Midbrain (tissue), 1 donor: ENCODE data around the gene EPYC.
"Not testable (repeated sequence)": the region's sequence is repeated elsewhere in the genome, so short reads cannot be mapped to it uniquely, and the experiment has no call there.

Experiments used
- DNase-seq: peaks from one replicate; lab custom pipeline; 2025; lab: John Stamatoyannopoulos, UW

The EPYC gene

DNA sequence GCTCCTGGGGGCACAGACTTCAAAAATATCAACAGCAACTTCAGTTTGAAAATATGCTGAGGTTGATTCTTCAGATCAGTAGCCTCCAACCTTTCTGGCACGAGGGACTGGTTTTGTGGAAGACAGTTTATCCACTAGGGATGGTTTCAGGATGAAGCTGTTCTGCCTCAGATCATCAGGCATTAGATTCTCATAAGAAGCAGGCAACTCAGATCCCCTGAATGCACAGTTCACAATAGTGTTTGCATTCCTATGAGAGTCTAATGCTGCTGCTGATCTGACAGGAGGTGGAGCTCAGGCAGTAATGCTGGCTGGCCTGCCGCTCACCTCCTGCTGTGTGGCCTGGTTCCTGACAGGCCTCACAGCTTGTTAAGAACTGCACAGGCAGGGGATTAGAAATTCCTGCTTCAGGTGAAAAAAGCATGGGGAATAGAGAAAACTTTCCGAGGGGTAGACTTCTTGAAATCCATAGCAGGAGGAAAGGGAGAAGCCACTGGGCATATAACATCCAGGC is 12.8 kb downstream of the EPYC start:
- no peak for DNase-seq

DNA sequence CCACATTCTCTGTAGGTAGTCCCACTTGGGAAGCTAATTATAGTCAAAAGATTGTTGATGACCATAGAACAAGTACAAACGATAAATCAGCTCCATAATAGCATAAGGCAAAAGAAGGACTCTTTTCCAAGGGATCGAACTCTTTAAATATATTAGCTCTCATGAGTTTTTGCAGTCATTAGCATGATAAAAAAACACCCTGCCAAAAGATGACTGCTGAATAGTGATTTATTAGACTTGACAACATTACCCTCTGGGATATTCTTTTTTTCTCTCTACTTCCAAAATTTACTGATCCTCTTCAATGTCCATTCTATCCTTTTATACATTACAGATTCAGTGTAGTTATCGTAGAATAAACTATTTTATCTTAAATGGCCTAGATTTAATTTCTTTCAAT is 14.2 kb downstream of the EPYC start:
- no peak for DNase-seq

DNA sequence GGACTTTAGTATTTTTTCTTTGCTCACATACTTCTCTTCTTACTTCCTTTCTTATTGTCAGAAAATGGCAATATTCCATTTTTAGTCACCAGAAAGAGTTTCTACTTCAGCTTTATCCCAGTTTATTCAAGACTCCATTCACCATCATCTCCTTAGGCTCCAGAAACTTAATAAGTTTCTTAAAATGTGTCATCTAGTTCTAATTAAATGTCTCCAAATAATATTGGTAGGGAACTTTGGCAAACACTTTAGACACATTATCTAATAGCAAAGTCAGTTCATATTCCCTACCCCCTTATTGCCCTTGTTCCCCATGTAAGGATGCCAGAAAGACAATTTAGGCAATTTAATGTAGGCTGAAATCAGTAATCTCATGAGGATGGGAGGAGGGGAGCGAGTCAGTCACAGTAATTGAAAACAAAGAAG is 15.1 kb downstream of the EPYC start:
- no peak for DNase-seq

DNA sequence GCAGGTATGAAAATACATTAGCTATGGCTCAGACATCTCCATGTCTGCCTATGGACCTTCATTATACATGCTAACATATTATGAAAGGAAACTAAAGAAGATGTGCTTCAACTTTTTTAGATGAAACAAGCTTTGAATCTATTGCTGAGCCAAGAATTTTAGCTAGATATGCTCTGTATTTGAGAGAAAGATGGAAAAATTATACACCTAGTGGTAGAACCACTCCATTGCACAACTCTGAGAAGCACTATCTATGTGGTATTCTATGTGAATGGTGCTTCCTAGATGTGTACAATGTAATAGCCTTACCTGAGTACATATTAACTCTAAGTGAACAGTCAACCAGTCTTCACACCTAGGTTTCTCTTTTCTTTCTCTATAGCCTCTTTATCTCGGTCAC is 17.3 kb downstream of the EPYC start:
- DNase-seq, result no peak

DNA sequence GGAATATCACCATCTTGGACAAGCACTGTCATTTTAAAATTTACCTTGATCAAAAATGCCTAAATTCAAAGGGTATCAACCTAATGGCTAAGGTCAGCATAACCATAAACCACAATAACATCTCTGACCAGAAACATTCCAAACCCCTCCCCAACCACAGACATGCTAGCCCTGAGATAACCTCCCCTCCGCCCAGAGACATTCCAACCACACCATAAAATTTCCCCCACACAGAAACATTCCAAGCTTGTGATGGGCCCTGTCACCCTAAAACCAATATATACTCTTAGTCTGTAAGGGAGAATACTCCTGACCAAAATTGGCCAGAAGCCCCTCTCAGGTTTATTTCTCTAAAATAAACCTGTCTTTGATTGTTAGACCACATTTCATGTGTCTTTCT is 17.7 kb downstream of the EPYC start:
- no peak for DNase-seq

DNA sequence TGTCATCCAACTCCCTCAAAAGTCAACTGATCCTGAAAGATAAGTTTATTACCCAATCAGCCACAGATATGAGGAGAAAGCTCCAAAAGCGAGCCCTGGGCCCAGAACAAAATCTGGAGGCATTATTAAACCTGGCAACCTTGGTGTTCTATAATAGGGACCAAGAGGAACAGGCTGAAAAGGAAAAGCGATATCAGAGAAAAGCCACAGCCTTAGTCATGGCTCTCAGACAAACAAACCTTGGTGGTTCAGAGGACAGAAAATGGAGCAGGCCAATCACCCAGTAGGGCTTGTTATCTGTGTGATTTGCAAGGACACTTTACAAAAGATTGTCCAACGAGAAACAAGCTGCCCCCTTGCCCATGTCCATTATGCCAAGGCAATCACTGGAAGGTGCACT is 19.4 kb downstream of the EPYC start:
- not testable (repeated sequence) for DNase-seq

DNA sequence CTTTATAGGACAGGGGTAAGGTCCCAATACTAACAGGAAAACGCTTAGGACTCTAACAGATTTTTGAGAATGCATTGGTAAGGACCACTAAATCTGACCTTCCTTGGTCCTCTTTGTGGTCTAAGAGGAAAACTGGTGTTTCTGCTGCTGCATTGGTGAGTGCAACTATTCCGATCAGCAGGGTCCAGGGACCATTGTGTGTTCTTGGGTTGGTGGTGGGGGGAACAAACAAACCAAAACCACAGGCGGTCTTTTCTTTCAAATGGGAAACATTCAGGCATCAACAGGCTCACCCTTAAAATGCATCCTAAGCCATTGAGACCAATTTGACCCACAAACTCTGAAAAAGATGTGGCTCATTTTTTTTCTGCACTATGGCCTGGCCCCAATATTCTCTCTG is 20.7 kb downstream of the EPYC start:
- DNase-seq, result no peak

DNA sequence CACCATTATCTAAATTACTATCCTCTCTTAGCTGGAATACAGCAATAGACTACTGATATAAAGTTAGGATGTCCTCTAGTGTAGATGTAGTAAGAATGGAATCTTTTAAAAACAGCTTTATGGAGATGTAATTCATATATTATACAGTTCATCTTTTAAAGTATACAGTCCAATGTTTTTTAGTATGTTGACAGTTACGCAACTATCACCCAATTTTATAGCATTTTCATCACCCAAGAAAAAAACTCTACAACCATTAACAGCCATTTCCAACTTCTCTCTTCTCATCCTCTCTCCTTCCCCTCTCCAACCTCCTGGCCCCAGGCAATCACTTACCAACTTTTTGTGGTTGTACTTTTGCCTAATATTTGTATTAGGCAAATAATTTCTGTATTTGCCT is 22.6 kb downstream of the EPYC start:
- no peak for DNase-seq

DNA sequence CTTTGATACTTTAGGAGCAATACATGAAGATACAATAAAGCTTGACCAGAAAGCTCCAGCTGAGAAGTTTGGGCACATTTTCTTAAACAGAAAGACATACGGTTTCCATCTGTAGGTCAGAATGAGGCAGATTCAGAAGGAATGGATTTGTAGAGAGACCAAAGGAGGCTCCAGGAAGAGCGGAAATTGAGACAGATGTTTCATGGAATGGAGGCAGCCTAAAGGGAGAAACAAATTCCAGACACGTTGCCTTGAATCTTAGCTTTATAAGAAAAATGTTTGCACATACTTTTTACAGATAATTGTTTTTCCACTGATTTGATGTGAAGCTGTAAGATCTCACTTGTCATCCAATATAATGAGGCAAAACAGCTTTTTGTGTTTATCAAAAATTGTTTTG is 24.8 kb downstream of the EPYC start:
- DNase-seq, result no peak

DNA sequence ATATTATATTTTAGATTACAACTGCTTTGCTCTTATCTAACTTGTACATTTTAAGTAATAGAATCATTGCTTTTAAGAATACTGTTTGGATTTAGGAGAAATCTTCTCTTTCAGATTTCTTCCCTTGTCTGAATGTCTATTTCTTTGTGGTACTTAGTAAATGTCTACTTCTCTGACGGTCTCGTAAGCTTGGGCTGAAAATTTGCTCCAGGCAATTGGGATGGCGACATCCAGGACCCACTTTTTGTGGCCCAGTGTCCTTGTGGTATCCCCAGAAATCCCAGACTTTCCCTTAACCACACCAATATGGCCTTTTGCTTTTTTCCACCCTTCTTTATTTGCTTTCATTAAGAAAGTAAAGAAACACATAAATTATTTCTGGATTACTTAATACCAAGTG is 25.8 kb downstream of the EPYC start:
- no peak for DNase-seq

DNA sequence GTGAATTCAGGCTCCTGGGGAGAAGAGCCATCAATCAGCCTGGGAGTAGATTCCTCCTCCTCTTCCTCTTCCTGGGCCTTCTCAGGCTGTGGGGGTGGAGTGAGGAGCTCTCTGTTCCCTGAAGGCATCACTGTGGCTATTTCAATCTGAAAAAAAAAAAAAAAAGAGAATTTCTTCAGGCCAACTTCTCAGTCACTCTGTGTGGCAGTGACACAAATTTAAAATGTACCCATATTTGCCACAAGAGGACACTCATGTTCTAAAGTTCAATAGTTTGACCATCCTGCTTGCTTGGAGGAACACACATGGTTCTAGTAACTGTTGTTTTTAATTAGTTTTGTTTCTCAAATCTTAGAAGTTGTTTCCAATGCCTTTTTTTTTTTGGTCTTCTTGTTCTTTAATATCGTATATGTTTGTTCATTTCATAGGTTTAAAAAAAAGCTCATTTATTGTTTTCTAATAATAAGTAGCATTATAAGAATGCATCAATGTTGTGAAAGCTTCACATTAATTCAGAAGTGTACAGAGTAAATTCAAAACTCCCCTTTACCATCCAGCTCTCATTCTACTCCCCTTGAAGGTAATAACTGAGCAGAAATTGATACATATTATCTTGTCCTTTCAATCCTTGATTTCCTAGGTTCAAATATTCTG is 26.5 kb downstream of the EPYC start:
- DNase-seq, result peak; percentile 44

DNA sequence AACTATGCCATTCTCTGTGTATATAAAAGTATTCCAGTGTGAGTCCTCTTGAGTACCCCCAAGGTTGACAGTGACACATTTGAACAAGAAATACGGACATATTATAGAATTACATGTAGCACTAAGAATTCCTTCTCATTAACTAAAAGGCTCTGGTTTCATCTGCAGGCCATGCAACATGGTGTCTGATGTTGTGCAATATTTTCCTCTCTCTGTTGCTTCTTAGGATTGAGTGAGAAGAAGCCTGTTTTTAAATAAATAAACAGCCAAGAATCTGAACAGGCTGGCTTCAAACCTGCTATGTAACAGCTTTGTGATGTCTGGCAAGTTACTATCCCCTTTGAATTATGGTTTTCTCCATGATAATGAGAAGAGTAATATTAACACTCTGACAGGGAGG is 27.5 kb downstream of the EPYC start:
- DNase-seq, result no peak

DNA sequence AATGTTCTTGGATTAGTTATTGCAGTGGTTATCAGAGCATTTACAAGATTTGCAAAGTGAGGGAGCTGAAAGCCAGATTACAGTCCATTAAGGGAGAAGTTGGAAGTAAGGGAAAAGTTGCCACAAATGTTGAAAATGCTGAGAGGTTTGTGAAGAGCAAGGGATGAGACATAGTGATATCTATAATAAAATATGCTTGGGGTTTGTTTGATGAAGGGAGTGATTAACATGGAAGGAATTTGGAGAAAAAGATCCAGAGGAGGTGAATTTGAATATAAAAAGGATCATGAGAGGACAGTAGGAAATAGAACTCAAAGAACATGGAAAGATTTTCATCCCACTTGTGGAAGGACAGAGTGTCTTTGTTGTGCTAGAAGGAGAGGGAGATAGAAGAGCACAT is 30.5 kb downstream of the EPYC start:
- DNase-seq, result no peak

DNA sequence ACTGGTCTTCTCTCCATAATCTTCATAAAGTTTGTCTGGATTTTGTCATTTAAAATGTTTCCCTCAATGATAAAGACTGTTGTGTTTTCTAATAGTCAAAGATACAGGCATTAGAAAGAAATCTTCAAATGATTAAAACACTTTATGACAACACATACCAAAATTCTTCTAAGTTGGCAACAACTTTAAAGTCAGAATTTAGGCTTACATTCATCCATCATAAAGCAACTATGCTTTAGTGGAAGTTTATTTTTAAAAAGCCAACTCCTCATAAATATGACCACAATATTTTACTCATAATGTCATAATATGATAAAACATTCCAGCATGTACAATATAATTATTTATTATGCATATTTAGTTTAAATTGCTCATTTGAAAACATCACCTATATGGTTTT is 32.5 kb downstream of the EPYC start:
- DNase-seq, result no peak

DNA sequence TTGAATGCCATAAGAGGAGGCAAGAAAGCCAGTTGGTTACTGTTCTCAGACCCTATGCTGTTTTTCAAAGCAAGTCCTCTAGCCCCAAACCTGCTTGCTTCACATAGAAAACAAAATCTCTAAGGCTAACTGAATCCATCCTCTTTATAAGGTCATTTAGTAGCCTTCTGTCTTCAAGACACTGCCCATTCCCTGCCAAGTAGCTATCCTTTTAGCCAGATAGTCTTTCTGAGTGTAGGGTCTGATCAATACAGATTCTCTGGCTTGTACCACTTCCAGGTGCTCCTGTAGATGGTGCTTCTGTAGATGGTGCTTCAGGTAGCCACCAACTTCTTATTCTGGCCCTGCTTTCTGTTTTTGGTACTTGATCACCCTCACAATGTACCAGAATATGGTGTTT is 33.9 kb downstream of the EPYC start:
- no peak for DNase-seq

DNA sequence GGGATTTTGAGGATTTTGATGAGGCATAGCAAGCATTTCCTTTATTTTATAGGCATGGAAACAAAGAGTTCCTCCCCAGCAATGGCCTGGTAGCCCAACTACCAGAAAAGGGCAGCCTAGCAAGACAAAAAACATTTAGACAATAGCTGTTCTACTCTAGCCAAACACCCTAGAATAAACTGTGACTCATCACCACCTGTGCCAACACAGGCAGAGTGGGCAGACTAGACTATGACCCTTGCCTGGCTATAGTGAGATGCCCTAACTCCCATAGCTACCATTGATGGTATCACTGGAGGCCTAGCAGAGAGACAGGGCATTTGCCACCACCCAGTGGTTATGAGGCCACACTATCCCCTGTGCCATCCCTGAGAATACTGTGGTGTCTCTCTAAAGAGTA is 34.3 kb downstream of the EPYC start:
- no peak for DNase-seq

DNA sequence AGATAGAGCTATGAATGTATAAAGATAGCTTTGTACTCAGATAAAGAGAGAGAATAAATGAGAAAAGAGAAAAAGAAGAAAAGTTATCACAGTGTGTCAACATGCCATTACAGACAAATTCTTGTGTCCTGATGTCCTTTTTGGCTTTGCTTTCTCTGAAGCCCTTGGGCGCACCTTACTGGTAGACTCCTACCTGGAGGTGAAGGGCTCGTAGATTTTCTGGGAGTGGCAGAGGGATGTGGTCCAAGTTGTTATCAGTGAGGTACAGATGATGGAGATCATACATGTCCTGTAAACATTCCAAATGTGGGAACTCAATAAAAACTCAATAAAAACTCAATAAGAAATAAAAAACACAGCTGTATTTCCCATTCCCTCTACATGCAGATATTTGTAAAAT is 34.9 kb downstream of the EPYC start:
- DNase-seq, result no peak

DNA sequence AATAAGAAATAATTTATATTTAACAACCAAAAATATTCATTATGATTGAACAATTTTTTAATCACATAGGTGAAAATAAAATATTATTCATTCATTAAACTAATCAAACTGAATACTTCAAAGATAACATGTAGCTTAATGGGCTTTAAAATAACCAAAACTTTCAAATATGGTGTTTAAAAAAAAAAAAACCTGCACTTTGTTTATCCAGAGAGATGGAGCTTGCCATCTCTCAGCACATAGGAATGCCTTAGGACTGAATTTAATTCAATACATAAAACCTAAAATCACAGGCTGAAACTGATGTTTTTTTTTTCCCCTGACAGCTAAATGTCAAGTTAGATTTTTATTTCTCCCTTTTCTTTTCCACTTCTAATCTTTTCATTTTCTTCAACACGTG is 35.4 kb downstream of the EPYC start:
- no peak for DNase-seq

DNA sequence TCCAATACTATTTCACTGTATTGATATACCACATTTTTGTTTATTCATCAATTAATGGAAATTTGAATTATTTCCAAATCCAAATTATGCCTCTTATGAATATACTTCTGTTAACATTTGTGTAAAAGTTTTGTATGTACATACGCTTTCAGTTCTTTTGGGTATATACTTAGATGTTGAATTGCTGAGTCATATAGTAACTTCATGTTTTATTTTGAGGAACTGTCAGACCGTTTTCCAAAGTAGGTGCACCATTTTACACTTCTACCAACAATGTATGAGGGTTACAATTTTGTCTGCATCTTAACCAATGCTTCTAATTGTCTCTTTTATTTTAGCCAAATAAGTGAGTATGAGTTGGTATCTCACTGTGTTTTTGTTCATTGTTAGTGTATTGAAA is 39.6 kb downstream of the EPYC start:
- DNase-seq, result no peak

DNA sequence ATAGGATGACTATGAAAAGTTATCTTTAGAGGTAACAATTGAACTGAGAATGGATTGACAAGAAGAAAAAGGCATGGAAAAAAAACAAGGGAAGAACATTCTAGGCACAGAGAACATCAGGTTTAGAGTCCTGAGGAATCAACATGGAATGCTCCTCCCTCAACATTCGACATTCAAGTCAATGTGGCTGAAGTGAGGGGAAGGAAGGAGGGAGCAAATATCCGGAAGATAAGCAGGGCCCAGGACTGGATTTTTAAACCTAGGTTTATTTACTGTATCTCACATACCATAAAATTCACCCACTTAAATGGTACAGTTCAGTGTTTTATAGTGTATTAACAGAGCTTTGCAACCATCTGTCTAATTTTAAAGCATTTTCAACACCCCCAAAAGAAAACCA is 40.2 kb downstream of the EPYC start:
- DNase-seq, result no peak

DNA sequence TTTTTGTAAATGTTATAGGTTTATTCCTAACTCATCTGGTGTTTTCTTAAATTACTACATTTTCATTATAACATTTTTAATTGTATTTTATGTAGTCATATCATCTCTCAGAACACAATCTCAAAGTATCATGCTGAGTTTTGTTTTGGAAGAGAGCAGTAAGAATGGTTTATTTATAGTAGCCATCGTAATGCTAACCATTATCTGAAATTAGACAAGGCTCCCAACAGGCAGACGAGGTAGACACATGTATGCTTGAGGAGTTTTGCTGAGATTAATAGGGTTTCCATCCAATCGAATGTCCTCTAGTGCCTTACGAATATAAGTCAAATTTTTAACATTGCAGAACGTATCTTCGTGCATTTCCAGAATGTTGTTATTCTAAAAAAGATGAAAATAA is 40.8 kb downstream of the EPYC start:
- no peak for DNase-seq

DNA sequence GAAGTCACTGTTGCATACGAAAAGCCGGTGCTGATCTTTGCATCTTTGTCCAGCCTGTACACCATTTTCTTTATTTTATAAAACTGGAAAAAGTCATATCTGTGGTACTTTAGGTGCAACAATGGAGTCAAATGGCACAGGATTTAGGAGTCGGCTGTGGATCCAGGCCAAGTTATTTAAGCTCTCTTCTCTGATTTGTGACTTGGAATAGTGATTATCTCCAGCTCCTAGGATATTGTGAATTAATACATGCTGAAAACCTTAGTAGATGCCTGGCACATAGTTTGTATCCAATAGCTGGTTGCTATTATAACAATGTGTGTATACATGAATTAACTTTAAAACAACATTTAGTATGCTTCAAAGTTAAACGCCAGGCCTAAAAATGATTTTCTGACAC is 43.6 kb downstream of the EPYC start:
- DNase-seq, result no peak

DNA sequence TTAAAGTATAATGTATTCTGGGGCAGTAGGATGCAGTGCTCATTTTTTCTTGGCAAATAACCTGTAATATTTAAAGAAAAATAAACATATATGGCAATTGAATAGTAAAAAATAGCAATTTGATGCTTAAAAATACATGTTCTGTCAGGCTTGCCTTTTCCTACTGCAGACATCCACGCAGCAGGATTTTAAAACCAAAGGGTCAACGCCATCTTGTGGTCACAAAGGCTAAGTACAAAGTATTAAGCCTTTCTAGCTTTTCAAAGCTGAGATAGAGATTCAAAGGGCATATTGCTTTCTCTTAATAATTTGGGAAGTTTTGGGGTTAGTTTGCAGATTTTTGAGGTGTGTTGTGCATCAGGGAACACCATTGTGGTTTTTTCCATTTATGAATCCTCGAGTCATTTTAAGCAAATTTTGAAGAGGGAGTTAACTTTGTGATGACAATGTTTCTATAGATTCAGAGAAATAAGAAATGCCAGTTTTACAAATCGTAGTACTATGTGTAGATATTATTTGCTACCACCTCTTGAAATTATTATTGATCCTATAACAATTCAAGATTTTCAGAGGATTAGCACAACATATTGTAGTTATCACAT is 45.1 kb downstream of the EPYC start:
- peak; percentile 68 for DNase-seq

DNA sequence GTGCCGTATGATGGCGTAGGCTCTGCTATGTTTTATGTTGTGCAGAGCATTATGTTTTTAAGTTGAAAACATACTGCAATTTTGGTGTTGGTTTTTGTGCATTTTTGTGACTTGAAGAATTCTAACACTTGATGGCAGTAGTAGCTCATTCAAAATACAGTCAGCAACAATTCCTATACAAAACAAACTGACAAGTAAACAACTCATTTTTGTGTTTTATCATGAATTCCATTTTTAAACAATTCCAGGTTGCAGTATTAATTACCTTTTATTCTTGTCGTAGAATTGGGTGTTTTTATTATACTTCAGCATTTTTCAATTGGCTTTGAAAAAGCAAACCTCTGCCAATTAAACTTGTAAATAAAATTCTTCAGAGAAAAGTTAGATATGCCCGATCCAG is 45.7 kb downstream of the EPYC start:
- DNase-seq, result peak; percentile 35
